Neural cell (in vitro differentiated cells): ENCODE measurements around the gene TMEM19.

Experiments
- RAD21 ChIP-seq: fragments of 450-650 bp; conservative IDR thresholded peaks from 2 replicates; pipeline ENCODE4 v1.6.1; 2014; ENCODE audit warnings: antibody characterized with exemption, mild to moderate bottlenecking, moderate library complexity
- TF ChIP-seq, protein P1 (sequence below): fragments of 450-650 bp; IDR thresholded peaks from 2 replicates; pipeline ENCODE4 v1.5.1; 2014; ENCODE audit warnings: antibody characterized with exemption, mild to moderate bottlenecking, moderate library complexity; ENCODE audit not compliant: poor library complexity, severe bottlenecking

DNA sequence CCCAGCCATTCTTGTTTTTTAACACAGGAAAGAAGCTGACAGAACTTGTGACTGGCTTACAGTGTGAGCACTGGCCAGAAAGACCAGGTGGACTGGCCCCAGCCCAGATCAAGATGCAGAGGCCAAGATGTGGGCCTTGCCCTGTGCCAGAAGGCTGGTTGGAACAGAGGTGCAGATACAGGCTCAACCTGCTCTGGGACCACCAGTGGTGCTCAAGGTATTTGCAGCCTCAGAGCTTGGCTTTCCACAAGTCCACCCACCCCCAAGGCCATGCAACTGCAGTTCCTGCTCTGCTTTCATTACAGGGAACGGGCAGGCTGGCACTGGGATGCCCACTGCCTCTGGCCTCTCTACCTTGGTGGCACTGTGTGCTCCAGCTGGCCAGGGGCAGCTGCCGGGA, 45.6 kb upstream of the TMEM19 start:
- TF ChIP-seq, protein P1, sequence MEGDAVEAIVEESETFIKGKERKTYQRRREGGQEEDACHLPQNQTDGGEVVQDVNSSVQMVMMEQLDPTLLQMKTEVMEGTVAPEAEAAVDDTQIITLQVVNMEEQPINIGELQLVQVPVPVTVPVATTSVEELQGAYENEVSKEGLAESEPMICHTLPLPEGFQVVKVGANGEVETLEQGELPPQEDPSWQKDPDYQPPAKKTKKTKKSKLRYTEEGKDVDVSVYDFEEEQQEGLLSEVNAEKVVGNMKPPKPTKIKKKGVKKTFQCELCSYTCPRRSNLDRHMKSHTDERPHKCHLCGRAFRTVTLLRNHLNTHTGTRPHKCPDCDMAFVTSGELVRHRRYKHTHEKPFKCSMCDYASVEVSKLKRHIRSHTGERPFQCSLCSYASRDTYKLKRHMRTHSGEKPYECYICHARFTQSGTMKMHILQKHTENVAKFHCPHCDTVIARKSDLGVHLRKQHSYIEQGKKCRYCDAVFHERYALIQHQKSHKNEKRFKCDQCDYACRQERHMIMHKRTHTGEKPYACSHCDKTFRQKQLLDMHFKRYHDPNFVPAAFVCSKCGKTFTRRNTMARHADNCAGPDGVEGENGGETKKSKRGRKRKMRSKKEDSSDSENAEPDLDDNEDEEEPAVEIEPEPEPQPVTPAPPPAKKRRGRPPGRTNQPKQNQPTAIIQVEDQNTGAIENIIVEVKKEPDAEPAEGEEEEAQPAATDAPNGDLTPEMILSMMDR: no peak
- TF ChIP-seq RAD21: no peak
